GM18873 (cell line): ENCODE measurements around the gene ZNF407.

Experiments used
- ATAC-seq: cut with Tn5 transposase; IDR thresholded peaks from one replicate; pipeline ENCODE4 v1.9.1; 2021; ENCODE audit warnings: mild to moderate bottlenecking, moderate library complexity, moderate number of reproducible peaks; ENCODE audit not compliant: unreplicated experiment, low FRiP score

The ZNF407 gene

GRCh38 chr18:74982946-74983635 is 385.4 kb downstream of the ZNF407 start:
- ATAC-seq, result no peak

GRCh38 chr18:74989134-74989533 is 391.5 kb downstream of the ZNF407 start:
- no peak for ATAC-seq

GRCh38 chr18:74990563-74991081 is 393.0 kb downstream of the ZNF407 start:
- no peak for ATAC-seq

- peak; percentile 85 for ATAC-seq
Observed at GRCh38 chr18:74994502-74995418, 397.1 kb downstream of the ZNF407 start.

- no peak for ATAC-seq
Observed at GRCh38 chr18:74995419-74995736, 397.7 kb downstream of the ZNF407 start.

- ATAC-seq, result no peak
Observed at GRCh38 chr18:74996055-74996454, 398.4 kb downstream of the ZNF407 start.

- ATAC-seq, result no peak
Observed at GRCh38 chr18:74996996-74997395, 399.3 kb downstream of the ZNF407 start.

- no peak for ATAC-seq
Observed at GRCh38 chr18:75000920-75001319, 403.2 kb downstream of the ZNF407 start.

- no peak for ATAC-seq
Observed at GRCh38 chr18:75003039-75003438, 405.4 kb downstream of the ZNF407 start.

GRCh38 chr18:75003764-75004690 is 406.4 kb downstream of the ZNF407 start:
- no peak for ATAC-seq

GRCh38 chr18:75005626-75006025 is 408.0 kb downstream of the ZNF407 start:
- no peak for ATAC-seq

- no peak for ATAC-seq
Observed at GRCh38 chr18:75008186-75008585, 410.5 kb downstream of the ZNF407 start.

GRCh38 chr18:75009296-75009695 is 411.6 kb downstream of the ZNF407 start:
- ATAC-seq, result no peak

- no peak for ATAC-seq
Observed at GRCh38 chr18:75009878-75010277, 412.2 kb downstream of the ZNF407 start.

- ATAC-seq, result no peak
Observed at GRCh38 chr18:75010278-75010677, 412.6 kb downstream of the ZNF407 start.

GRCh38 chr18:75010689-75011088 is 413.0 kb downstream of the ZNF407 start:
- ATAC-seq, result no peak

- peak; percentile 89 for ATAC-seq
Observed at GRCh38 chr18:75016025-75016717, 418.5 kb downstream of the ZNF407 start.

- ATAC-seq, result no peak
Observed at GRCh38 chr18:75023473-75023872, 425.8 kb downstream of the ZNF407 start.

GRCh38 chr18:75024871-75025270 is 427.2 kb downstream of the ZNF407 start:
- ATAC-seq, result no peak

- ATAC-seq, result no peak
Observed at GRCh38 chr18:75025573-75025972, 427.9 kb downstream of the ZNF407 start.
